RWPE1 (cell line): ENCODE measurements around the gene LAMC3.

ENCODE experiments used
- CTCF ChIA-PET: fragments of 350-600 bp; sonication (Branson Sonifier 250); formaldehyde crosslinking; extraction: SDS; loops from one replicate; lab custom pipeline; 2021; lab: Yijun Ruan, JAX
- POLR2A ChIA-PET: fragments of 400-600 bp; formaldehyde crosslinking; extraction: SDS; loops from one replicate; lab custom pipeline; 2020; ENCODE audit warnings: antibody characterized with exemption; ENCODE audit not compliant: low non-redundant PET; lab: Yijun Ruan, JAX
- DNase-seq: peaks from one replicate; pipeline ENCODE4 v3.0.0; 2012; ENCODE audit warnings: low spot score
- H3K27ac ChIP-seq: fragments of 450-650 bp; 2 replicates; pipeline ENCODE4 v1.5.1; 2017
- TF ChIP-seq, protein P1 (sequence below): fragments of 450-650 bp; conservative IDR thresholded peaks from 2 replicates; pipeline ENCODE4 v1.5.1; 2017; ENCODE audit warnings: low read depth, mild to moderate bottlenecking

LAMC3 gene

DNA sequence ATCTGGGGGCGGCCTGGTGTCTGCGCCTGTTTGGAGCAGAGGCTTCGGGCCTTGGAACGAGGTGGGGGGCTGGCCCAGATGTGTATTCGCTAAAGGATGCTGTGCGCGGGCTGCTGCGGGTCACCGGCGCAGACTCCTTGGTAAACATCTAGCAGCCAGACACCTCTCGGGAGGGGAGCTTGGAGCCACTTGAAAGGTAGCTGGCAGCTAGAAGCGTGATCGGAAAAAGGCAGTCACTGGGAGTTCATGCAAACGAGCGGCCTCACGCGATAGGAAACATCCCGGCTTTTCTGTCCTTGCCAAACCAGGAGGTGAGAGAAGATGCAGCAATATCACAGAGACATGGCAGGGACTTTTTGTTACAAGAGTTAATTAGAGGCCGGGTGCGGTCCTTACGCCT, 8.1 kb downstream of the LAMC3 start:
- DNase-seq = no peak
- POLR2A ChIA-PET = no interaction called here
- TF ChIP-seq, protein P1, sequence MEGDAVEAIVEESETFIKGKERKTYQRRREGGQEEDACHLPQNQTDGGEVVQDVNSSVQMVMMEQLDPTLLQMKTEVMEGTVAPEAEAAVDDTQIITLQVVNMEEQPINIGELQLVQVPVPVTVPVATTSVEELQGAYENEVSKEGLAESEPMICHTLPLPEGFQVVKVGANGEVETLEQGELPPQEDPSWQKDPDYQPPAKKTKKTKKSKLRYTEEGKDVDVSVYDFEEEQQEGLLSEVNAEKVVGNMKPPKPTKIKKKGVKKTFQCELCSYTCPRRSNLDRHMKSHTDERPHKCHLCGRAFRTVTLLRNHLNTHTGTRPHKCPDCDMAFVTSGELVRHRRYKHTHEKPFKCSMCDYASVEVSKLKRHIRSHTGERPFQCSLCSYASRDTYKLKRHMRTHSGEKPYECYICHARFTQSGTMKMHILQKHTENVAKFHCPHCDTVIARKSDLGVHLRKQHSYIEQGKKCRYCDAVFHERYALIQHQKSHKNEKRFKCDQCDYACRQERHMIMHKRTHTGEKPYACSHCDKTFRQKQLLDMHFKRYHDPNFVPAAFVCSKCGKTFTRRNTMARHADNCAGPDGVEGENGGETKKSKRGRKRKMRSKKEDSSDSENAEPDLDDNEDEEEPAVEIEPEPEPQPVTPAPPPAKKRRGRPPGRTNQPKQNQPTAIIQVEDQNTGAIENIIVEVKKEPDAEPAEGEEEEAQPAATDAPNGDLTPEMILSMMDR = no peak
- H3K27ac ChIP-seq = no peak overlapping the region
- CTCF ChIA-PET = no interaction called here

DNA sequence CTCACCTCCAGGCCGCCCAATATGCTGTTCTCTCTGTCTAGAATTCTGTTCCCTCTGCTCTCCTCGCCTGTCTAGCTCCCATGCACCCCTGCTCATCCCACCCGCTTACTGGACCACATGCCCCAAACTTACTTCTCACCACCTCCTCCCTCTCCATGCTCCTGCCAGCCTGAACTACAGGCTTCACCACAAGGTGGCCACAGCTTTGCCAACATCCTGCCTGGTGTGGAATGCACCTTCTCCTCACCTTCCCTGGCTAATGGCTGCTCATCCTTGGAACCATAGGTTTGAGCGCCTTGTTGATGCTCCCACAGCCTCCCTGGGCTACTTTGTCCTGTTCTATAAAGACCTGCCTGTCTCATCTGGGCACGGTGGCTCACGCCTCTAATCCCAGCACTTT, 9.6 kb downstream of the LAMC3 start:
- H3K27ac ChIP-seq = no peak overlapping the region
- POLR2A ChIA-PET = no interaction called here
- DNase-seq = peak; percentile 51
- CTCF ChIA-PET = interaction anchor here (0.6 to 1.8 kb wide), 4 partner anchors 8 to 843 kb away, joined by 3 to 8 read pairs (median 4); no protein-coding TSS in a partner anchor
- TF ChIP-seq, protein P1 = peak; percentile 38

DNA sequence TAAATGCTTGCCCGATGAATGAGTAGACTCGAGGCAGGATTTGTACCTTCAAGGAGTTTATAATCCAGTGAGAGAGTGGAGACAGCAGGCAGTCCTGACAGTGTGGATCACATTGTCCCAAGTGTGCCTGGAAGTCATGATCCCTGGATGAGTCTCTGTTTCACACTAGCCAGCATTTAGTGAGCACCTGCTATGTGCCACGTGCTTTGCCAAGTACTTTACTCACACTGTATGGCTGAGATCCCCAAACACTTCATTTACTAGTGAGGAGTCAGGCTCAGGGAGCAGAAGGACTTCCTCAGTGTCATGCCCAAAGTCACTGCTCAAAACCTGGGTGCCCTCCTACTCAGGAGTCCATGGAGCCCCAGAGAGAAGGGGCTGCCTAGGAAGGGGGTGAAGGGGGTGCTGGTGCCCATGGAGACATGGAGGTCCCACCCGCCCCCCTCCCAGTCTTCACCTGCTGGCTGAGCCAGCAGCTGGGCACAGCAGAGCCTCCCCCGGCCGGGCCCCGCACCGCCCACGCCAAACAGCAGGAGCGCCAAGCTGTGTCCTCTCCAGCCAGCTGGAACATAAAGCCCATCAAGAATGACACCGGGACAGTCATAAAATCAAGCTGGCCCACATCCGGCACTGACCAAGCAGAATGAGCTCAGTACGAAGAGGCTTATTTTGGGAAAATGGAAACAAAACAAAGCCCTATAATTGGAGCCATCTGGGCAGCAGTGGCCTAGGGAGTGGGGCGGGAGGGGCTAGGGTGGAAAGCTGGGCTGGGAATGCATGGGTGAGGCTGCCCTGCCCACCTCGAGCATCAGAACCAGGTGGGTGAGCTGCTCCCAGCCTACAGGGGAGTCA, 10.6 kb downstream of the LAMC3 start:
- ChIA-PET CTCF (interaction anchor here (1.1 to 1.3 kb wide), 2 partner anchors 27 to 125 kb away, joined by 4 to 5 read pairs; no protein-coding TSS in a partner anchor), POLR2A (no interaction called here)
- no peak overlapping the region for H3K27ac ChIP-seq

DNA sequence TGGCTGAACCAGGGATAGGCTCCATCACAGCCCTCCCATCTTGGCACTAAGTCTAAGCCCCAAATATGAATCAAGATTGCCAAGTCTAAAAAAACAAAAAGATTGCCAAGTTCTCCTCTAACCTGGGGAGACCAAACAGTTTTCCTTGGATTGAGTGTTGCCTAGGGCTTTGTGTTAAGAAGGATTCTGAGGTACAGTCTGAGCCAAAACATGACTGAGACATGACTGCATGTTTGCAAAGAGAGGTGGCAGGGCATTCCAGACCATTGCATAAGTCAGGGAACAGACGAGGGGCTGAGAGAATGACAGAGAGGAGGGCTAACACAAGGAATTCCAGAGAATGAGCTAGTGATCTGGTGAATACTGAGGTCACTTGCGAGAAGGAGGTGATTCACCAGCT, 11.4 kb downstream of the LAMC3 start:
- ChIA-PET POLR2A (no interaction called here), CTCF (interaction anchor here (1.1 to 1.3 kb wide), 2 partner anchors 26 to 126 kb away, joined by 4 to 5 read pairs; no protein-coding TSS in a partner anchor)

More for the DNA sequence above, 10.6 kb downstream of the LAMC3 start:
- DNase-seq = no peak
- TF ChIP-seq, protein P1 = no peak

DNA sequence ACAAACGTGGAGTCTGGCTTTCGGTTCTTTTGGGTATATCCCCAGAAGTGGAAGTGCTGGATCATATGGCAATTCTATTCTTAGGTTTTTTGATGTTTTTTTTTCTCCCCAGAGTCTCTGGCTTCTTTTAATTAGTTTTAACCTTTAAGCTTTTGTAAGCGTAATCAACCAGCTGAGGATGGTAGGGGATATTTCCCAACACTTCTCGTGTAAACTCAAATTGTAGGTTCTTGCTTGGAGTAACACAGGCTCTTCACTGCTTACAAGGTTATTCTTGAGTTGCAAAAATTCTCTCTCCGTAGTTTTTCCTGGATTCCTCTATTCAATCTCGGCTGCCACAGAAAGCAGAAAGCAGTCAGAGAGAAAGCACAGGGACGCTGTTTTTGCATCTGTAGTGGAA, 11.9 kb downstream of the LAMC3 start:
- H3K27ac ChIP-seq = no peak overlapping the region
- DNase-seq = no peak
- TF ChIP-seq, protein P1 = no peak
- POLR2A ChIA-PET = no interaction called here
- CTCF ChIA-PET = interaction anchor here (0.6 to 1.1 kb wide), 3 partner anchors 14 to 293 kb away, joined by 4 to 5 read pairs (median 4); no protein-coding TSS in a partner anchor

More for the DNA sequence above, 11.4 kb downstream of the LAMC3 start:
- TF ChIP-seq, protein P1 = no peak
- H3K27ac ChIP-seq = no peak overlapping the region
- DNase-seq = no peak

DNA sequence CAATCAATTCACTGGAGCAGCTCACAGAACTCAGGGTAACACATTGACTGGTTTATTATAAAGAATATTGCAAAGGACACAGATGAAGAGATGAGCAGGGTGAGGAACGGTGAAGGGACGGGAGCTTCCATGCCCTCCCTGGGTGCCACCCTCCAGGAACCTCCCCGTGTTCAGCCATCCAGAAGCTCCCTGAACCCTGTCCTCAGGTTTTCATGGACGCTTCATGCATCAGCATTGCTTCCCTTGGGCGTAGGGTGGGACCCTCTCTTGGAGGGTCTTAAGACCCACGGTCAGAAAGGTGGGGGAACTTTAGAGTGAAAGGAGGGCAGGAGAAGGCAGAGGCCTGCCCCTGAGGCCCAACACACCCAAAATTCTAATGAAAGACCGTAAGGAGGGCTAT, 12.8 kb downstream of the LAMC3 start:
- POLR2A ChIA-PET = no interaction called here
- DNase-seq = no peak
- CTCF ChIA-PET = interaction anchor here (0.6 to 1.7 kb wide), 4 partner anchors 14 to 294 kb away, joined by 3 to 6 read pairs (median 4); no protein-coding TSS in a partner anchor

More for the DNA sequence above, 12.8 kb downstream of the LAMC3 start:
- TF ChIP-seq, protein P1 = no peak
- H3K27ac ChIP-seq = no peak overlapping the region
